ENCODE results near the gene ZSWIM1.

Gene ZSWIM1

DNA sequence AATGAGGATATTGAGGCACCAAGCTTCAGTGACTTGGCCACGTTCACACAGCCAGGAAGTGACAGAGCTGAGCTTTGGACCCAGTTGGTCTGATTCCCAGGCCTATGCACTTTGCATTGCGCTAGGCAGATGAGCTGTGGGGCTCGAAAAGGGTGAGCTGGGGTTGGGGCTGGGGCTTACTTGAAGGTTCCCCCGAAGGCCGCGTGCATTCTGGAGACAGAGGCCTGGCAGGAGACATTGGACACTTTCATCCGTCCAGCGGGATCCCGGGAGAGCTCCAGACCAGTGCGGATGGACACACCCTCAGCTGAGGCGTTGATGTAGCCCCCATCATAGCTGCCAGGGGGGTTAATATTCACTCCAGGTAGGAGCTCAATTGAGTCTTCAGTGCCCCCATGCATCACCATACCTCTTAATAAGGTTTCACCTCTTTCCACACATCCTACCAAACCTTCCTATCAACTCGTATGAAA, 28.3 kb downstream of the ZSWIM1 start:
- DNase-seq (ENCODE audit: low read depth), result no peak

DNA sequence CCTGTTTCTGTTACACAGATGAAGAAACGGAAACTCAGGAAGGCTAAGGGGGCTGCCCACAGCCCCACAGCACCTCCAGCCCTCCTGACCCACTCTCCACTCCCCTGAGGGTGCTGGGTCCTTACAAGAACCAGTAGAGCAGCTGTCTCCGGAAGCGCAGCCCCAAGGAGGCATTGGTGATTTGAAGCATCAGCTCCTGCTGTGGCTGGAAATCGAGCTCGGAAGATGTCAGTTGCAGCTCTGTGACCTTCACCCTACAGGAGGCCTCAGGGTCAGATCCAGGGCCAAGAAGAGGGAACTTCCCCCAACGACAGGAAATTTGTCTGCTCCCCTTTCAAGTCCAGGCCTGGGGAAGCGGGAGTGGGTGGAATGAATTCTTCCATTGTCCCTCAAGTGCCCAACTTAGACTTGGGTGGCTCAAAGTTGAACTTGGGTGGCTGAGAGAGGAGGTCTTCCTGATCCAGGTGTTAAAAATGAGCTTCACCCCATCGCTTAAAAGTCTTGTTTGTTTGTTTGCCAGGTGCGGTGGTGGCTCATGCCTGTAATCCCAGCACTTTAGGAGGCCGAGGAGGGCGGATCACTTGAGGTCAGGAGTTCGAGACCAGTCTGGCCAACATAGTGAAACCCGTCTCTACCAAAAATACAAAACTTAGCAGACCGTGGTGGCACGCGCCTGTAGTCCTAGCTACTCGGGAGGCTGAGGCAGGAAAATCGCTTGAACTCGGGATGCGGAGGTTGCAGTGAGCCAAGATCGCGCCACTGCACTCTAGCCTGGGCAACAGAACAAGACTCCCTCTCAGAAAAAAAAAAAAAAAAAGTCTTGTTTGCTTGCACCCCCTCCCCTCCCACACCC, 29.0 kb downstream of the ZSWIM1 start:
- no peak for DNase-seq (ENCODE audit: low read depth)

DNA sequence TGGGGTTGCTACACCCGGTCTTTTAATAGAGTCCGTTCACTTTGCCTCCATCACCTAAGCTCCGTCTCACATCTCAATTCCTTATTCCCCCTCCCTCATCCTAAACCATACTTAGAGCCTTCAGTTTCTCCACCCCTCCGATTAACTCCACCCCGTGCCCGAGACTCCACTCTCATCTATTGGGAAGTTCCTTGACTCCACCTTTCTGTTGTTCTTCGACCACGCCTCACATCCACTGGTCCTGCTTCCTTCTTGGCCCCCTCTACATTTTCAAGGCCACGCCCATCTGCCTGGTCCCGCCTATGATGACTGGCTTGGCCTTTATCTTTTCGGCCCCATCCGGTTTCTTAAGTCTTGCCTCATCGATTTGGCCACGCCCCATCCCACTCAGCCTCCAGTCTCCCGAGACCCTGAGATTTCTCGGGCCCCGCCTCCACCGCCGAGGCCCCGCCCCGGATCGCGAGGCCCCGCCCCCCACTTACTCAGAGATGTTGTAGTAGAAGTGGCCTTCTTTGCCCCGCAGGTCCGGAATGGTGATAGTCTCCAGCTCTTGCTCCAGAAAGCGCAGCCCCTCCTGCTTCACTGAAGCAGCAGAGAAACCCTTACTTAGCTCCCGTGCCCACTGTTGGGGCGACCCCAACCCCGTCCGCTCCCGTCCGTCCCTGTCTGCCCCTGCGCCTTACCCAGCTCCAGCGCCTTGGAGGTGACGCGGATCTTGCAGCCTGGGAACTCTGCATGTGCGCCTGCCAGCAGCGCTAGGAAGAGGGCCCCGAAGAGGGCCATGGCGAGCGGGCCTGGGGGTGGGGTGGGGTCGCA, 29.9 kb downstream of the ZSWIM1 start:
- DNase-seq (ENCODE audit: low read depth), result peak; percentile 85

DNA sequence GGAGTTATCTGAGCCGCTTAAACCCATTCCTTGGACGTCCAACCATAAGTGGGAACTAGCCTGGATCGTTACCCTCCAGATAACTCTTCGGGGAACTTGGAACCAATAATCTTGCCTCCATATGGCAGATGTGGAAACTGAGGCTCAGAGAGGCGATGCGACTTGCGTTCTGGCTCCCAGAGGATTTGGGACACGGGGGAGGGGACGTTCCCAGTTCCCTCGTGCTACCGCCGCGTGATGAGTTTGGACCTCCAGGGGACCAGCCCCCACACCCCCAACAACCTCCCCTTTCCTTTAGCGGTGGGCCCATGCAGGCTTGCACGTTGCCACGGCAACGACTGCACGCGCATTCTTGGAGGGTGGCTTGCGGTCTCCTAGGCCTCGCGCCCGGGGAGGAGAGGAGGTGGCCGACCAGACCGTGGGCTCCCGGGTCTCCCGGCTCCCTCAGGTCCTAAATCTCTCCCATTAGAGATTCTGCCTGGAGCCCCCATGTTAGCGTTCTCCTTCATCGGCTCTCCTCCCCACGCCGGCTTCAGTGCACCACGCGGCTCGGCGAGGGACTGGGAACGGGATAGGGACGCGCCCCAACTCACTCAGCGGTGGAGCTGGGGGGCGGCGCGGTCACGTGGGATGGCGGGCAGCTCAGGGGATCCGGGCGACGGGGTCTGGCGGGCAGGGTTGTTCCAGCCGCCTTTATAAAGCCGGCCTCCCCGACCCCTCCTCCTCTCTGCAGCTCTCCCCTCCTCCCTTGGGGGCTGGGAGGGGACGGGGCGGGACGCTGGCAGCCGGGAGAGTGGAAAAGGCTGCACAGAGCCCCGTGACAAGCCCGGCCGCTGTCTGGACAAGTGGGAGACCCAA, 30.7 kb downstream of the ZSWIM1 start, which contains the start of gene PLTP:
Gene PLTP, minus strand, starts transcription at position 670 of the 858 bp plus-strand sequence. CDS start 703 bp downstream, outside the sequence.
- no peak for DNase-seq (ENCODE audit: low read depth)

DNA sequence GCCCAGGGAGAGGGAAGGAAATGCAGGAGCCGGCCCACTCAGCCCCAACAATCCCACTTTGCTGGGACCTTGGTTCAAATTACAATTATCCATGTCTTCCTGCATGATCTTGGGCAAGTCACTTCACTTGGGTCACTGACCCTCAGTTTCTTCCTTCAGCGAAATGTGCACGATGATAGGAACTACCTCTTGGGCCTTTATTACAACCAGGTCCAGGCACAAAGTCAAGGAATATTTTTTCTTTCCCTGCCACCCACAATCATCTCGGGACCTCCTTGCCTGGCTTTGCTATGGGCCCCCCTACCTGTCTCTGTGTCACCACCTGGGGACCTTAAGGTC, 31.3 kb downstream of the ZSWIM1 start:
- no peak for DNase-seq (ENCODE audit: low read depth)

DNA sequence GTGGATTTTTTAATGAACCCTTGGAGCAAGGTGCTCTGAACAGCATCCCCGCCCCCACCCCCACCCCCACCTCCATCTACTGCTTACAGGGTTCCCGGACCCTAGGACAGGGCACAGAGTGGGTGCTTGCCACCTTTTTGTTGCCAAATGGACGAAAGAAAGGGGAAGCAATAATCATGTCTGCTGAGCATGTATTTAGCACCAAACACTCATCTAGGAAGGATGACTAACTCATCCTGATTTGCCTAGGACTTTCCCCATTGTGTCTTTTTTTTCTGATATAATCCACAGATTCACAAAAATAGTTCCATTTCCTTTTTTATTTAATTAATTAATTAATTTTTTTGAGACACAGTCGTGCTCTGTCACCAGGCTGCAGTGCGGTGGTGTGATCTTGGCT, 32.1 kb downstream of the ZSWIM1 start:
- no peak for DNase-seq (ENCODE audit: low read depth)

DNA sequence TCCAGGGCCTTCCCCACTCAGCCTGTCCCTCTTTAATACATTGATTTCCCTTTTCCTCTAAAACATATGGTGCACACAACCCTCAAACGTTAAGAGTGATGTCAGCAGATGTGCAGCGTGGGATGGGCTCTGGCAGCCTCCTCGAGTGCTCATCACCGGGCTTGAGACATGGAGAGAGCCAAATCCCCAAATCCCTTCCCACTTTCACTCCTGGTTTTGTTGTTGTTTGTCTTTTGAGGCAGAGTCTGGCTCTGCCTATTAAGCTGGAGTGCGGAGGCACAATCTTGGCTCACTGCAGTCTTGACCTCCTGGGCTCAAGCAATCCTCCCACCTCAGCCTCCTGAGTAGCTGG, 36.7 kb downstream of the ZSWIM1 start:
- DNase-seq (ENCODE audit: low read depth), result no peak

DNA sequence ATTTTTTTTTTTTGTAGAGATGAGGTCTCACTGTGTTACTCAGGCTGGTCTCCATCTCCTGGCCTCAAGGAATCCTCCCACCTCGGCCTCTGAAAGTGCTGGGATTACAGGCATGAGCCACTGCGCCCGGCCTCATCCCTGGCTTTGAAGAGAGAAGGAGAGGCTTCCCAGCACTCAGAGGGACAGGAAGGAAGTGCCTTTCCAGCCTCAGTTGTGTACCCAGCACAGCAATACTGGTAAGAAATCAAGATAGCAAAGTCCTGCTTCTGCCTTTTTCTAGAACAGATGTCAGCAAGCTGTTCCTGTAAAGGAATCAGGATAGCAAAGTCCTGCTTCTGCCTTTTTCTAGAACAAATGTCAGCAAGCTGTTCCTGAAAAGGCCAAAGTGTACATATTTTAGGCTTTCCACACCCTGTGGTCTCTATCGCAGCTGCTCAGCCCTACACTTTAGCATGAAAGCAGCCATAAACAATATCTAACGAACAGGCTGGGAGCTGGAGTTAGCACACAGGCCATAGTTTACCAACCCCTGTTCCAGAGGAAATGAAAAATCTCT, 37.2 kb downstream of the ZSWIM1 start:
- DNase-seq (ENCODE audit: low read depth), result no peak

DNA sequence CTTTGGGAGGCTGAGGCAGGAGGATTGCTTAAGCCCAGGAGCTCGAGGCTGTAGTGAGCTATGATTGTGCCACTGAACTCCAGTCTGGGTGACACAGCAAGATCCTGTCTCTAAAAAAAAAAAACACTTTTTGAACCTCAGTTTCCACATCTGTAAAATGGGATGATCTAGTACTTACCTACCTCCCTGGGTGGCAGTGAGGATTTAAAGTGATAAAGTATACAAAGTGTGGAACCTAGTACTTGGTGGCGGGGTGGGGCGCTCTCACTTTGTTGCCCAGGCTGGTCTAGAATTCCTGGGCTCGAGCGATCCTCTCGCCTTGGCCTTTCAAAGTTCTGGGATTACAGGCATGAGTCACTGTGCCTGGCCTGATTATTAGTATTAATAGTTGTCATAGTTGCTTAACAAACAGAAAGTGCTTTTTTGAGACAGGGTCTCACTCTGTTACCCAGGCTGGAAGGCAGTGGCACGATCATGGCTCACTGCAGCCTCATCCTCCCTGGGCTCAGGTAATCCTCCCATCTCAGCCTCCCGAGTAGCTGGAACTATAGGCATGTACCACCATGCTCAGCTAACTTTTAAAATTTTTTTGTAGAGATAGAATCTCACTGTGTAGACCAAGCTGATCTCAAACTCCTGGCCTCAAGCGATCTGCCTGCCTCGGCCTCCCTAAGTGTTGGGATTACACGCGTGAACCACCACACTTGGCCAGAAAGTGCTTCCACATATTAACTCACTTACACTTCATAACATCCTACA, 37.9 kb downstream of the ZSWIM1 start:
- no peak for DNase-seq (ENCODE audit: low read depth)

DNA sequence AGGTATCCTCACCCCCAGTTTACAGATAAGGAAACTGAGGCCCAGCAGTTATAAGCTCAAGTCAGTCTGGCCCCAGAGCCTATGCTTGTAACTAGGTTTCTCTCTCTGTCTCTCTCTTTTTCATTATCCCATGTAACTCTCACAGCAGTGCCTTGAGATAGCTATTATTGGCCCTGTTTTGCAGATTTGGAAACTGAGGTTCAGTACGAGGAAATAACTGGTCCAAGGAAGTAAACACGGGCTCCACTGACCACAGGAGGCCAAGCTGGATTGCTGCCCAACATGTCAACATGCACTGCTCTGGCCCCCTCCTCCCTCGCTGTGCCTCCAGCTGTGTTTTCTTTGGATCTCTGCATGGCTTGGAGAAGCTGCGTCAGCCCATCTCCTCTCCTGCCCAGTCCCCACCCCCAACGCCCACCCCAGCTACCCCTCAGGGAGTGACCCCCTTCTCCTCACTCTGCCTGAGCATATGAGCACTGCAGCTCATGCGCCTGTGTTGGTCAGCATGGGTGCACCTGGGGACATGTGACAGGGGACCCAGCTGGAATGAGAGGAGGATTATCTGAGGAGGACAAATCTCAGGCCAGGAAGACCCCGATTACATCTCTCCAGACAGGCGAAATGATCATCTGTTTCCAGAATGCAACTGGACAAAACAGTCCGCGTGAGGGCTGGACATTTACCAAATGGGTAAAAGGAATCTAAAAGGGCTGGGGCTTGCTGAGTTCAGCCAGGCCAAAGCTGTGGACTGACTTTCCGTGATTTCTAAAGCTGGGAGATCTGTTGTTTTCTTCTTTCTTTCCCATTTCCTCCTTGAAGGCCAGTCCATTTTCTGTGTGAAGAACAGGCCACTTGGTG, 38.7 kb downstream of the ZSWIM1 start:
- DNase-seq (ENCODE audit: low read depth), result no peak

DNA sequence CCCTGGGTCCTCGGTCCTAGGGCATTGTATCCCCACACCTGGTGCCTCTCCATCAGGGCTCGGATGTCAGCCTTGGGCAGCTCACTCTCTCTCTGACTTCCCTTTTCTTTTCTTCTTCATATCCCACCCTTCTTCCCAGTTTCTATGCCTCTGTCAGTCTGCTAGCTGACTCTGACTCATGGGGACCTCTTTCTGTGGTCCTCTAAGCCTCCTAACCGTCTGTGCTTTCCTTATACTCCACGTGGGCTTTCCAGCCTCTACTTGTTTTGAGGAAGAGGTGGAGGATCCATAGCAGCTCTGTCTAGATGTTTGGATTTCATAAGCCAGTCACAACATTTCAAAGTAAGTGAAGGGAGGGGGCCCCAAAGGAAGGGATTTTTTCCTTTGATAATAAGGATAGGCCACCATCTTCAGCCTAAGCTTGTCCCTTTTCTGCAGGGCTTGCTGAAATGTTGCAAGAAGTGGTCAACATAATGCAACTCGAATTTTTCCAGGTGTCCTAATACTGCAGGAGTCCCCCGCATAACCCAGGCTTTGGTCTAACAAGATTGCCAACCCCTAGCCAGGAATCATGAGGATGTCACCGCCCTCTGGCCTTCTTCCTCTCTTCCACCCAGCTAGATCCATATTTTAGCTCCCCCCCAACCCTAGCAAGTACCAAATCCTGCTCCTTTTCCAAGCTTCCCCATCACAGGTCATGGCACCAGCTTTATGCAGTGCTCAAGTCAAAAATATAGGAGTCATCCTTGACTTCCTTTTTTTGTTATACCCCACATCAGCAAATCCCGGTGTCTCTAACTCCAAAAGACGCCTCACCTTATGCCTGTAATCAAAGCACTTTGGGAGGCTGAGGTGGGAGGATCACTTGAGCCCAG, 39.7 kb downstream of the ZSWIM1 start:
- no peak for DNase-seq (ENCODE audit: low read depth)

DNA sequence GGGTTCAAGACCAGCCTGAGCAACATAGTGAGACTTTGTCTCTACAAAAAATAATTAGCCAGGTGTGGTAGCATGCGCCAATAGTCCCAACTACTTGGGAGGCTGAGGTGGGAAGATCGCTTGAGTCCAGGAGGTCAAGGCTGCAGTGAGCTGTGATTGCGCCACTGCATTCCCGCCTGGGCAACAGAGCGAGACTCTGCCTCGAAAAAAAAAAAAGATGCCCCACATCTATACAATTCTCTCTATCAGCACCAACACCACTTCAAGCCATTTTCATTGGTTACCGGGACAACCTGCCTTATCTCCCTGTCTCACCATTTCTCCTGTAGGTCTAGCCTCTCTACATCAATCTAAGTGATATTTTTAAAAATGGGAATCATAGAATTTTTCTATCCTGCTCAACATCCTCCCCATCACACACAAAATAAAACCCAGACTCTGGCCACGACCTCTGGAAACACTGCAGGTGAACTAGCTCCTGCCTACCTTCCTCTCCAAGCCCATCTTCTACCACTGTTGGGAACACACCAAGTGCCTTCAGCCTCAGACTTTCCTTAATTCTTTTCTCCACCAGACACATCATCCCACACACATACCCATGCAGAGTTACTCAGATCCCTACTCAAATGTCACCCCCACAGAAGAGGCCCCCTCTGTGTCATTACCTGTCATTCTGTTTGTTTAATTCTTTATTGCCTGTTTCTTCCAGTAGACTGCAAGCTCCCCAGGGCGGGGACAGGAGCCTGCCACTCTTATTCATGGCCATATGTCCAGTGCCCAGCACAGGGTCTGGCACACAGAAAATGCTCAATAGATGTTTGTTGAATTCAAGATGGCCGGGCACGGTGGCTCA, 40.5 kb downstream of the ZSWIM1 start:
- no peak for DNase-seq (ENCODE audit: low read depth)

DNA sequence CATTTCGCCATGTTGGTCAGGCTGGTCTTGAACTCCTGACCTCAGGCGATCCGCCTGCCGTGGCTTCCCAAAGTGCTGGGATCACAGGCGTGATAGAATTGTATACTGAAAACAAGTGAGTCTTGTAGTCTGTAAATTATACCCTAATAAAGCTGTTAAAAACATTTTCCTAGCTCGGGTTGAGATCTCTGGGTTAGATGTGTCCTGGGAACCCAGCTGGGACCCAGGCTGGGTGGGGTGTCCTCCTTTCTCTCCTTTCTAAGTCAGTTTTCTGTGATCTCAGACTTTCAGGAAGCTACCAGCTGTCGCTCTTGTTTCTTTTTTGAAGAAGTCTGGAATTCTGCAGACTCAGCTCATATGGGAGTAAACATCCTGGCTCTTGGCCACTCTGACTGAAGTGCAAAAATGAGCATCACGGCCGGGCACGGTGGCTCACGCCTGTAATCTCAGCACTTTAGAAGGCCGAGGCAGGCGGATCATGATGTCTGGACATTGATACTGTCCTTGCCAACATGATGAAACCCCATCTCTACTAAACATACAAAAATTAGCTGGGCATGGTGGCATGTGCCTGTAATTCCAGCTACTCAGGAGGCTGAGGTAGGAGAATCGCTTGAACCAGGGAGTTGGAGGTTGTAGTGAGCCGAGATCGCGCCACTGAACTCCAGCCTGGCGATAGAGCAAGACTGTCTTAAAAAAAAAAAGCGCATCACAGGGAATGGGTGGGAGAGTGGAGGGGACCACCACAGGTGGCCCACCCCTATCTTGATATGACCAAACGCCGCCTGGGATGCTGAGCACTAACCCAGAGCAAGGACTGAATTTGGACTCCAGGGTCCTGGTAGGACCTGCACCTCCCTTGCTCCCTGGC, 43.6 kb downstream of the ZSWIM1 start:
- no peak for DNase-seq (ENCODE audit: low read depth)

DNA sequence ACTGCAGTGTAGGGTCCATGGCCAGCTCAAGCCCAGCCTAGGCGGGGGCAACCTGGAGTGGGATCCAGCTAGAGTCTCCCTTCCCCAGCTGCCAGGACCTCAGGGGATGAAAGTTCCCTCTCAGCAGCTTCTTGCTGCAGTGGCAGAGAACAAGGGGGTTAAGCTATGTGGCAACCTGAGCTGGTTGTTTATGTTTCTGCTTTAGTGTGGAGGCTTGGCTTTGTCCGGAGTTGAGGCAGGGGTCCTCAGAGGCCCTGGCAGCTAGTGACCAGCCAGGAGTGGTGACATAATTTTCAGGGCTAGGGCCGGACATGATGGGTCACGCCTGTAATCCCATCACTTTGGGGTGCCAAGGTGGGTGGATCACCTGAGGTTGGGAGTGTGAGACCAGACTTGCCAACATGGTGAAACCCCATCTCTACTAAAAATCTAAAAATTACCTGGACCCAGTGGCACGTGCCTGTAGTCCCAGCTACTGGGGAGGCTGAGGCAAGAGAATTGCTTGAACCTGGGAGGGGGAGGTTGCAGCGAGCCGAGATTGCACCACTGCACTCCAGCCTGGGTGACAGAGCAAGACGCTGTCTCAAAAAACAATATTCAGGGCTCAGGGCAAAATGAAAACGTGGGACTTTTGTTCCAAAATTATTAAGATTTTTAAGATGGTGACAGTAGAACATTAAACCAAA, 44.9 kb downstream of the ZSWIM1 start:
- no peak for DNase-seq (ENCODE audit: low read depth)

DNA sequence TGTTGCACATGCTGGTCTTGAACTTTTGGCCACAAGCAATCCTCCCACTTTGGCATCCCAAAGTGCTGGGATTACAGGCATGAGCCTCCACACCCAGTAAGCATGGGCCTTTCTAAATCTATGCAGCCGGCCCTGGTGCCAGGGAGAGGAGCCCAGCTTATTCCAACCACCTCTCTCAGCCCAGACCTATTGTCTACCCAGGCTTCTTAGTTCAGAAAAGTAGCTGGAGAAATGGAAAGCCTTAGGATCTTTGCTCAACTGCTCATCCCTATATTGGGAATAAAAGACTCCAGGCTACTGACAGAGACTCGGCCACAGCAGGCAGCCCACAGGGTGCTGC, 45.7 kb downstream of the ZSWIM1 start:
- no peak for DNase-seq (ENCODE audit: low read depth)

DNA sequence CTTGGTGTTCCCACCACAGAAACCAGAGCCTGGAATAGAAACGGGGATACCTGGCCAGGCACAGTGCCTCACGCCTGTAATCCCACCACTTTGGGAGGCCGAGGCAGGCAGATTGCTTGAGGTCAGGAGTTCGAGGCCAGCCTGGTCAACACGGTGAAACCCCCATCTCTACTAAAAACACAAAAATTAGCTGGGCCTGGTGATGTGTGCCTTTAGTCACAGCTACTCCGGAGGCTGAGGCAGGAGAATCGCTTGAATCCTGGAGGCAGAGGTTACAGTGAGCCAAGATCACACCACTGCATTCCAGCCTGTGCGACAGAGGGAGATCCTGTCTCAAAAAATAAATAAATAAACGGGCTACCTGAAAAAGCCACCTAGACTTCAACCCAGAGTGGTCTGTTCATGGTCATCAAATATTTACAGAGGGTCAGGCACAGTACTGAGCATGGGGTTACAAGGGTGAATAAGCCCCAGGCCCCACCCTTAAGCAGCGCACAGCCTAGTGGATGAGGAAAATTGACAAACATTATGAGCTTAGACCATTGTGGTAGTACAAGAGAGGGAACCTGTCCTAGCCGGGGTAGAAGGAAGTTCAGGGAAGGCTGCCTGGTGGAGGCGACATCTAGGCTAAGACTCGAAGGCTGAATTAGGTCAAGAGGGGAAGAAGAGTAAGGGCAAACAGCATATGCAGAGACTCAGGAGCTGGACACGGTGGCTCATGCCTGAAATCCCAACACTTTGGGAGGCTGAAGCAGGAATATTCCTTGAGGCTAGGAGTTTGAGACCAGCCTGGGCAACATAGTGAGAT, 46.2 kb downstream of the ZSWIM1 start:
- no peak for DNase-seq (ENCODE audit: low read depth)
